HG03342 (cell line): ENCODE results near the gene SHISA8.
A peak's percentile ranks its signal among the peaks of the same experiment; 100 is the strongest.

Experiments
- ATAC-seq: cut with Tn5 transposase; IDR thresholded peaks from one replicate; pipeline ENCODE4 v1.9.1; 2021; ENCODE audit warnings: mild to moderate bottlenecking, moderate library complexity; ENCODE audit not compliant: unreplicated experiment

SHISA8 gene

GRCh38 chr22:41862530-41863266, 52.2 kb downstream of the SHISA8 start:
- peak; percentile 39 for ATAC-seq

GRCh38 chr22:41862160-41862529, 52.7 kb downstream of the SHISA8 start:
- peak; percentile 42 for ATAC-seq
